Measurements from ENCODE around the gene OMG. TPM values are rescaled to one million over a fixed set of nuclear protein-coding genes. Genes with fewer than 3 reads are reported as not detected.

OMG gene
- total RNA-seq, 1 experiment from 2014 or later: not detected

GRCh38 chr17:31256936-31257335, 40.1 kb downstream of the OMG start:
- H3K9ac ChIP-seq (ENCODE audit: low read length): no peak overlapping the region
- no peaks in the 10 kb centered on the region for H3K9me2 ChIP-seq (ENCODE audit: insufficient read depth)
- H3K27ac ChIP-seq (ENCODE audit: low read depth, low read length): no peak overlapping the region
- H4K20me1 ChIP-seq (ENCODE audit: insufficient read depth): no peaks in the 10 kb centered on the region
- no peaks in the 10 kb centered on the region for H3K79me2 ChIP-seq (ENCODE audit: insufficient read depth, low read length)
- ATAC-seq: no peak
- no TSS peak for BruUV-seq (replicated peaks)
- H2AFZ ChIP-seq (ENCODE audit: low read depth, low read length, poor library complexity, severe bottlenecking): no peak overlapping the region
- CTCF ChIA-PET: interaction anchor here (0.9 kb wide), 1 partner anchor 9 kb away, joined by 3 read pairs; no protein-coding TSS in a partner anchor
- intact Hi-C loops (cut with micrococcal nuclease): no loop called here
- no peak for DNase-seq (ENCODE audit: low read depth, low spot score)
- no peaks in the 10 kb centered on the region for H3K27me3 ChIP-seq (ENCODE audit: insufficient read depth, low read length)
- RAD21 ChIA-PET (ENCODE audit: low non-redundant PET in 1 of 2, low total read pairs in 2 of 2, uncharacterized antibody in 2 of 2, unreplicated experiment in 2 of 2): no interaction called here
- no peaks in the 10 kb centered on the region for H3K4me1 ChIP-seq (ENCODE audit: control insufficient read depth in 1 of 2, insufficient read depth in 2 of 2, low read length in 2 of 2)
- H3K4me3 ChIP-seq (replicated peaks in 1 of 2; ENCODE audit: low read depth in 1 of 2, low read length in 2 of 2): no peak overlapping the region
- H3K4me2 ChIP-seq (ENCODE audit: low read length): no peak overlapping the region
- H3K36me3 ChIP-seq (ENCODE audit: control insufficient read depth in 1 of 2, insufficient read depth in 2 of 2, low read length in 2 of 2): peaks cover 5 to 11% of the 10 kb centered on the region in 2 experiments; a peak in 2 of 4 replicates
- POLR2A ChIA-PET: no interaction called here
- H3K9me3 ChIP-seq (ENCODE audit: control insufficient read depth in 1 of 2, insufficient read depth in 1 of 2, low read depth in 1 of 2, low read length in 2 of 2): no peaks in the 10 kb centered on the region
- TF ChIP-seq FOSL1 (IDR thresholded peaks at IDR 0.05; ENCODE audit: low read depth) (no peak), JUND (IDR thresholded peaks at IDR 0.05) (no peak), CBX3 (IDR thresholded peaks at IDR 0.05; ENCODE audit: low read depth) (no peak), TCF7L2 (IDR thresholded peaks at IDR 0.05; ENCODE audit: borderline replicate concordance, extremely low read depth, insufficient read depth, insufficient read length) (no peak), YY1 (IDR thresholded peaks at IDR 0.05; ENCODE audit: extremely low read depth, insufficient replicate concordance, low read depth, low read length) (no peak), ZNF274 (IDR thresholded peaks at IDR 0.05; ENCODE audit: low read depth, low read length) (no peak), POLR2AphosphoS5 (IDR thresholded peaks at IDR 0.05; ENCODE audit: low read depth, low read length) (no peak), EZH2phosphoT487 (IDR thresholded peaks at IDR 0.05; ENCODE audit: borderline replicate concordance) (no peak), EZH2 (IDR thresholded peaks at IDR 0.05) (no peak), ZFX (IDR thresholded peaks at IDR 0.05) (no peak), RAD21 (IDR thresholded peaks at IDR 0.05; ENCODE audit: low read depth) (no peak), ELF1 (IDR thresholded peaks at IDR 0.05; ENCODE audit: borderline replicate concordance, low read depth) (no peak), CEBPB (IDR thresholded peaks at IDR 0.05; ENCODE audit: low read depth) (no peak), EGR1 (IDR thresholded peaks at IDR 0.05; ENCODE audit: low read depth) (no peak), SIN3A (IDR thresholded peaks at IDR 0.05; ENCODE audit: low read depth) (no peak), SP1 (IDR thresholded peaks at IDR 0.05; ENCODE audit: low read depth) (no peak), SRF (IDR thresholded peaks at IDR 0.05; ENCODE audit: low read depth) (no peak)
- TF ChIP-seq, protein P1, sequence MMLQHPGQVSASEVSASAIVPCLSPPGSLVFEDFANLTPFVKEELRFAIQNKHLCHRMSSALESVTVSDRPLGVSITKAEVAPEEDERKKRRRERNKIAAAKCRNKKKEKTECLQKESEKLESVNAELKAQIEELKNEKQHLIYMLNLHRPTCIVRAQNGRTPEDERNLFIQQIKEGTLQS (IDR thresholded peaks at IDR 0.05): no peak
- TF ChIP-seq, protein P2, sequence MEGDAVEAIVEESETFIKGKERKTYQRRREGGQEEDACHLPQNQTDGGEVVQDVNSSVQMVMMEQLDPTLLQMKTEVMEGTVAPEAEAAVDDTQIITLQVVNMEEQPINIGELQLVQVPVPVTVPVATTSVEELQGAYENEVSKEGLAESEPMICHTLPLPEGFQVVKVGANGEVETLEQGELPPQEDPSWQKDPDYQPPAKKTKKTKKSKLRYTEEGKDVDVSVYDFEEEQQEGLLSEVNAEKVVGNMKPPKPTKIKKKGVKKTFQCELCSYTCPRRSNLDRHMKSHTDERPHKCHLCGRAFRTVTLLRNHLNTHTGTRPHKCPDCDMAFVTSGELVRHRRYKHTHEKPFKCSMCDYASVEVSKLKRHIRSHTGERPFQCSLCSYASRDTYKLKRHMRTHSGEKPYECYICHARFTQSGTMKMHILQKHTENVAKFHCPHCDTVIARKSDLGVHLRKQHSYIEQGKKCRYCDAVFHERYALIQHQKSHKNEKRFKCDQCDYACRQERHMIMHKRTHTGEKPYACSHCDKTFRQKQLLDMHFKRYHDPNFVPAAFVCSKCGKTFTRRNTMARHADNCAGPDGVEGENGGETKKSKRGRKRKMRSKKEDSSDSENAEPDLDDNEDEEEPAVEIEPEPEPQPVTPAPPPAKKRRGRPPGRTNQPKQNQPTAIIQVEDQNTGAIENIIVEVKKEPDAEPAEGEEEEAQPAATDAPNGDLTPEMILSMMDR (IDR thresholded peaks at IDR 0.05 in 2 of 3, conservative IDR thresholded peaks at IDR 0.05 in 1 of 3; ENCODE audit: borderline replicate concordance in 1 of 3, insufficient read depth in 1 of 3, low read depth in 2 of 3, low read length in 2 of 3): no peak
- TF ChIP-seq, protein P3, sequence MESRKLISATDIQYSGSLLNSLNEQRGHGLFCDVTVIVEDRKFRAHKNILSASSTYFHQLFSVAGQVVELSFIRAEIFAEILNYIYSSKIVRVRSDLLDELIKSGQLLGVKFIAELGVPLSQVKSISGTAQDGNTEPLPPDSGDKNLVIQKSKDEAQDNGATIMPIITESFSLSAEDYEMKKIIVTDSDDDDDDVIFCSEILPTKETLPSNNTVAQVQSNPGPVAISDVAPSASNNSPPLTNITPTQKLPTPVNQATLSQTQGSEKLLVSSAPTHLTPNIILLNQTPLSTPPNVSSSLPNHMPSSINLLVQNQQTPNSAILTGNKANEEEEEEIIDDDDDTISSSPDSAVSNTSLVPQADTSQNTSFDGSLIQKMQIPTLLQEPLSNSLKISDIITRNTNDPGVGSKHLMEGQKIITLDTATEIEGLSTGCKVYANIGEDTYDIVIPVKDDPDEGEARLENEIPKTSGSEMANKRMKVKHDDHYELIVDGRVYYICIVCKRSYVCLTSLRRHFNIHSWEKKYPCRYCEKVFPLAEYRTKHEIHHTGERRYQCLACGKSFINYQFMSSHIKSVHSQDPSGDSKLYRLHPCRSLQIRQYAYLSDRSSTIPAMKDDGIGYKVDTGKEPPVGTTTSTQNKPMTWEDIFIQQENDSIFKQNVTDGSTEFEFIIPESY (IDR thresholded peaks at IDR 0.05; ENCODE audit: extremely low read depth, insufficient replicate concordance, low read length): no peak

Data from HCT116 (cell line).